GM12892 (cell line): ENCODE data around the gene NECTIN3.

Experiments
- DNase-seq: peaks from one replicate; pipeline ENCODE4 v3.0.0; 2011; ENCODE audit not compliant: insufficient read length
- FAIRE-seq: peaks from 2 replicates; lab custom pipeline; 2011; peaks lifted over from hg19 to GRCh38; lab: Jason Lieb, UNC
- POLR2A ChIP-seq: IDR thresholded peaks from 2 replicates; pipeline ENCODE4 v1.6.1; 2011; ENCODE audit warnings: low read depth, low read length, control low read depth
- POLR2AphosphoS5 ChIP-seq: IDR thresholded peaks from 2 replicates; pipeline ENCODE4 v1.6.1; 2011; ENCODE audit warnings: low read depth, low read length, control low read depth
- TAF1 ChIP-seq: IDR thresholded peaks from 2 replicates; pipeline ENCODE4 v1.6.1; 2011; ENCODE audit warnings: low read depth, mild to moderate bottlenecking, control low read depth, low read length, borderline replicate concordance

Gene NECTIN3

GRCh38 chr3:111096487-111097209, 25.0 kb downstream of the NECTIN3 start:
- FAIRE-seq (no peak), DNase-seq (no peak)
- TF ChIP-seq TAF1 (no peak), POLR2AphosphoS5 (no peak), POLR2A (no peak)

DNA sequence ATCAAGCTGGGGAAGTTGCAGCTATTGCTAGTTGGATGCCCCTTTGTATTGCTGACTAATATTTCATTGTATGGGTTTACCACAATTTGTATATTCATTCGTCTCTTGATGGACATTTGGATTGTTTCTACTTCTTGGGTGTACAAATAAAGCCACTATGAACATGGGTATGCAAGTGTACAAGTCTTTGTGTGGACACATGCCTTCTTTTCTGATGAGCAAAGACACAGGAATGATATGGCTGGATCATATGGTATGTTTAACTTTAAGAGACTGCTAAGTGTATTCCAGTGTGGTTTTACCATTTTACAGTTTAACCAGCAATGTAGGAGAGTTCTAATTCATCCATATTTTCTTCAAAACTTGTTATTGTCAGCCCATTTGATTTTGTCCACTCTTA, 32.2 kb downstream of the NECTIN3 start:
- FAIRE-seq (no peak), DNase-seq (no peak)
- TF ChIP-seq POLR2AphosphoS5, result no peak
- TF ChIP-seq POLR2A, result no peak
- TF ChIP-seq TAF1, result no peak

DNA sequence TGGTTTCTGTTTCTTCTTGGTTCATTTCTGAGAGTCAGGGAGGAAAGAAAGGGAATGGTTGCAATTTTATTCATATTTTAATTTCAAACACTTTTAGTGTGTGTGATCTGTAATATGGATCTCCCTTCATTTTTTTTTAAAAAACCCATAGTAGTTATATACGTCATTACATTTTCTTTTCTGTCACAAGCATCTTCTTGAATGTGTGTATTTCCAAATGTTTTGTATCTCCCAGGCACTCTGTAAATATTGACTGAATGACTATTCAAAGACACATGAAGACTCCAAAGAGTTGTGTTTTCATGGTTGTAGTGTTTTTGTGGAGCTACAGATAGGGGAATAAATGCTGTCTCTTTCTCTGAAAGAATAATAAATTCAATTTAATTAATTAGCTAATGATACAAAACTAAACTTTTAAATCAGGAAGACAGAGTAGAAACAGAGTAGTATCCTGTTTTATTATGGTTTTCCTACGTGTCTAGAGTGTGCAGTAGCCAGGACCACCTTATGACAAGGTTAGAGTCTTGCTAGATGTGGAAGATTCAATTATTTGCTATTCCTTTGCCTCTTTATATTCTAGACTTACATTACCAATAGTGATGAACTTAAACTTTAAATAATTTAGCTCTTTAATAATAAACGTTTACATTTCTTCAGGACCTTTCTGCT, 35.5 kb downstream of the NECTIN3 start:
- FAIRE-seq, result no peak
- no peak for TF ChIP-seq TAF1
- no peak for TF ChIP-seq POLR2AphosphoS5
- no peak for TF ChIP-seq POLR2A
- DNase-seq, result no peak

GRCh38 chr3:111107662-111108035, 36.0 kb downstream of the NECTIN3 start:
- no peak for DNase-seq
- no peak for FAIRE-seq
- TF ChIP-seq POLR2A (no peak), POLR2AphosphoS5 (no peak), TAF1 (no peak)

- TF ChIP-seq POLR2A (no peak), TAF1 (no peak), POLR2AphosphoS5 (no peak)
- DNase-seq (no peak), FAIRE-seq (no peak)
These were observed 41.3 kb downstream of the NECTIN3 start for GRCh38 chr3:111112913-111113312.

DNA sequence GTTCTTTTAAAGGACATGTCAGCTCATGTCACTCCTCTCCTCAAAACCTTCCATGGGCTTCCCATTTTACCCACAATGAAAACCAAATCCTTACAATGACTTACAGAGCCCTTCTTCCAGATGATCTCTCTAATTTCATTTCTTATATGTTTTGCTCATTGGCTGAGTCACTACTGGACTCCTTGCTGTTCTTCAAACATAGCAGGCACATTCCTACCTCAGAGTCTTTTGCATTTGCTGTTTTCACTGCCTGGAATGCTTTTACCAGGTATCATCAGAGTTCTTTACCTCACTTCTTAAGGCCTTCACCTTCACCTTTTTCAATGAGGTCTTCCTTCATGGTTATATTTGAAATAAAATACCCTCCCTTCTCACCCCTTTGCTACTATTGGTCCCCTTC, 57.3 kb downstream of the NECTIN3 start:
- DNase-seq (no peak), FAIRE-seq (no peak)
- TF ChIP-seq POLR2A, result no peak
- no peak for TF ChIP-seq TAF1
- no peak for TF ChIP-seq POLR2AphosphoS5

- FAIRE-seq, result no peak
- DNase-seq, result no peak
- no peak for TF ChIP-seq POLR2AphosphoS5
- TF ChIP-seq POLR2A, result no peak
- no peak for TF ChIP-seq TAF1
These were observed 59.2 kb downstream of the NECTIN3 start for GRCh38 chr3:111130827-111131226.

- TF ChIP-seq TAF1 (no peak), POLR2A (no peak), POLR2AphosphoS5 (no peak)
- FAIRE-seq (no peak), DNase-seq (no peak)
These were observed 62.7 kb downstream of the NECTIN3 start for GRCh38 chr3:111134302-111134701.

DNA sequence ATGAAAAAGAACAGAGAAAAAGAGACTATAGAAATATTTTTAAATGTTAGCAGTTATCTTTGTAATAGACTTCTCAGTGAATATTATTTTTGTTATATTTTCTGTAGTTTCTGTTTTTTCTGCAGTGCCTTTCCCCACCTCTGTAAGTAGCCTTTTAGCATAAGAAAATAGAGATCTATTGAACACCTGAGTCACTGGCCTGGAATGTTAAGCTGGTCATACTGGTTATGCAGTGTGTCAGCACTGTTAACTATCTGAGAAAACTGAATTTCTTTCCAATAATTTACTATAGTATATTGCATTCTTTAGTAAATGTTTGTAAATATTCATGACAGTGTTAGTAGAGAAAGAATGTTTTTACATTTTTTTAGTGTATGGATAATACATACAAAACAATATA, 79.8 kb downstream of the NECTIN3 start:
- DNase-seq (no peak), FAIRE-seq (no peak)

GRCh38 chr3:111152496-111152895, 80.9 kb downstream of the NECTIN3 start:
- no peak for TF ChIP-seq POLR2A
- TF ChIP-seq TAF1, result no peak
- no peak for TF ChIP-seq POLR2AphosphoS5
- DNase-seq, result no peak
- no peak for FAIRE-seq

More for the DNA sequence above, 79.8 kb downstream of the NECTIN3 start:
- TF ChIP-seq POLR2AphosphoS5 (no peak), POLR2A (no peak), TAF1 (no peak)

- FAIRE-seq (no peak), DNase-seq (no peak)
- TF ChIP-seq POLR2AphosphoS5, result no peak
- TF ChIP-seq TAF1, result no peak
- TF ChIP-seq POLR2A, result no peak
These were observed 84.9 kb downstream of the NECTIN3 start for GRCh38 chr3:111156517-111156916.

DNA sequence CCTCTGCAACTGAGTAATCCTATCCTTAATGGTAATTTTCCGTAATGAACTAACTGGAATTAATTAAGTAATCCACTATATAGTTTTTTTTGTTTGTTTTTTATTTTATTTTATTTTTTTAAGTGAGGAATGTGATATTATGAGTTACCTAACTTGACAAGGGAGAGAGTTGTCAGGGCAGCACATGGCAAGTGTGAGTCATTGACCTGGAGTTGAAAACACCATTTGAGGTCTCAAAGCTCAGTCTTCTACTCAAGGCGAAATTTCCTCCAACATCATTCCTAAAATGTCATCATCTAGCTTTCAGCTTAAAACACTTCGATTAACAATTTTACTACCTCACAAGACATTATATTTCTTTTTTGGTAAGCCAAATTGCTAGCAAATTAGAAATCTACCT, 87.8 kb downstream of the NECTIN3 start:
- FAIRE-seq (no peak), DNase-seq (no peak)
- TF ChIP-seq POLR2AphosphoS5 (no peak), POLR2A (no peak), TAF1 (no peak)
